Measurements from ENCODE around the gene UBAC2.

The UBAC2 gene

GRCh38 chr13:99305566-99305965, 104.9 kb downstream of the UBAC2 start:
- Histone ChIP-seq H3K36me3 (ENCODE audit: control insufficient read depth, insufficient read depth, low read length) (no peaks in the 10 kb centered on the region), H3K4me1 (no peaks in the 10 kb centered on the region), H2AFZ (no peak overlapping the region), H3K4me2 (ENCODE audit: low read length) (no peak overlapping the region), H3K9ac (no peak overlapping the region), H3K9me3 (ENCODE audit: control insufficient read depth, low read length) (no peaks in the 10 kb centered on the region), H3K79me2 (no peaks in the 10 kb centered on the region), H3K27ac (no peak overlapping the region), H3K27me3 (ENCODE audit: control insufficient read depth, insufficient read depth, low read length) (no peaks in the 10 kb centered on the region), H3K4me3 (ENCODE audit: low read depth, low read length) (no peak overlapping the region)
- TF ChIP-seq CTCF (IDR thresholded peaks at IDR 0.05): no peak

GRCh38 chr13:99307247-99307646, 106.6 kb downstream of the UBAC2 start, which contains the start of gene GPR183:
GPR183 (minus strand) TSS chr13:99307399; CDS start chr13:99296145, 11,254 bp downstream.
- Histone ChIP-seq H3K4me1 (no peaks in the 10 kb centered on the region), H3K27ac (peak within 1 kb of the TSS; percentile 11), H3K36me3 (ENCODE audit: control insufficient read depth, insufficient read depth, low read length) (no peaks in the 10 kb centered on the region), H3K79me2 (no peaks in the 10 kb centered on the region), H3K4me3 (ENCODE audit: low read depth, low read length) (no peak within 1 kb of the TSS), H3K27me3 (ENCODE audit: control insufficient read depth, insufficient read depth, low read length) (no peaks in the 10 kb centered on the region), H3K9me3 (ENCODE audit: control insufficient read depth, low read length) (no peaks in the 10 kb centered on the region), H3K9ac (no peak within 1 kb of the TSS), H3K4me2 (ENCODE audit: low read length) (no peak within 1 kb of the TSS), H2AFZ (no peak within 1 kb of the TSS)
- no peak for TF ChIP-seq CTCF (IDR thresholded peaks at IDR 0.05)

GRCh38 chr13:99307648-99308339, 107.1 kb downstream of the UBAC2 start:
- Histone ChIP-seq H3K4me3 (ENCODE audit: low read depth, low read length) (no peak overlapping the region), H3K36me3 (ENCODE audit: control insufficient read depth, insufficient read depth, low read length) (no peaks in the 10 kb centered on the region), H3K27me3 (ENCODE audit: control insufficient read depth, insufficient read depth, low read length) (no peaks in the 10 kb centered on the region), H3K79me2 (no peaks in the 10 kb centered on the region), H3K4me1 (no peaks in the 10 kb centered on the region), H2AFZ (no peak overlapping the region), H3K27ac (peak overlapping the region; percentile 11), H3K9me3 (ENCODE audit: control insufficient read depth, low read length) (no peaks in the 10 kb centered on the region), H3K4me2 (ENCODE audit: low read length) (no peak overlapping the region), H3K9ac (no peak overlapping the region)
- TF ChIP-seq CTCF (IDR thresholded peaks at IDR 0.05): no peak

- Histone ChIP-seq H3K79me2 (no peaks in the 10 kb centered on the region), H3K4me3 (ENCODE audit: low read depth, low read length) (no peak overlapping the region), H2AFZ (no peak overlapping the region), H3K9ac (no peak overlapping the region), H3K27ac (no peak overlapping the region), H3K9me3 (ENCODE audit: control insufficient read depth, low read length) (no peaks in the 10 kb centered on the region), H3K36me3 (ENCODE audit: control insufficient read depth, insufficient read depth, low read length) (no peaks in the 10 kb centered on the region), H3K4me1 (no peaks in the 10 kb centered on the region), H3K4me2 (ENCODE audit: low read length) (no peak overlapping the region), H3K27me3 (ENCODE audit: control insufficient read depth, insufficient read depth, low read length) (no peaks in the 10 kb centered on the region)
- TF ChIP-seq CTCF (IDR thresholded peaks at IDR 0.05): no peak
Observed at GRCh38 chr13:99308471-99309087, 107.9 kb downstream of the UBAC2 start.
